Progenitor cell of endocrine pancreas (in vitro differentiated cells): ENCODE measurements around the gene ADAR. TPM values are rescaled to one million over a fixed set of nuclear protein-coding genes. Genes with fewer than 3 reads are reported as not detected.

Experiments used
- DNase-seq: peaks from one replicate; pipeline ENCODE4 v3.0.0; 2021; ENCODE audit warnings: low spot score; ENCODE audit not compliant: unreplicated experiment
- H3K27ac Mint-ChIP-seq: 2 replicates; pipeline ENCODE4 v1.8.0; 2021; ENCODE audit warnings: mild to moderate bottlenecking, moderate library complexity, mixed read lengths
- H3K27me3 Mint-ChIP-seq: 2 replicates; pipeline ENCODE4 v1.8.0; 2021; ENCODE audit warnings: mixed read lengths
- H3K36me3 Mint-ChIP-seq: 2 replicates; pipeline ENCODE4 v1.8.0; 2022; ENCODE audit warnings: mixed read lengths; ENCODE audit not compliant: insufficient read depth
- H3K4me1 Mint-ChIP-seq: 2 replicates; pipeline ENCODE4 v1.8.0; 2021; ENCODE audit warnings: low read depth, mixed read lengths
- H3K4me3 Mint-ChIP-seq: 2 replicates; pipeline ENCODE4 v1.8.0; 2021; ENCODE audit warnings: low read depth, mild to moderate bottlenecking, moderate library complexity, mixed read lengths
- H3K9me3 Mint-ChIP-seq: 2 replicates; pipeline ENCODE4 v1.8.0; 2021; ENCODE audit warnings: low read depth, mixed read lengths
- total RNA-seq: library from RNA; stranded (reverse); gene quantifications from 2 replicates; pipeline ENCODE4 v1.2.1, GENCODE V29; 2021
- TF ChIP-seq, protein P1 (sequence below): fragments of 200-600 bp; sonication (generic); IDR thresholded peaks from one replicate; pipeline ENCODE4 v1.5.0; 2021; ENCODE audit warnings: antibody characterized with exemption, mild to moderate bottlenecking; ENCODE audit not compliant: unreplicated experiment

The ADAR gene
- total RNA-seq, 1 donor from 2014 or later: 179 TPM

DNA sequence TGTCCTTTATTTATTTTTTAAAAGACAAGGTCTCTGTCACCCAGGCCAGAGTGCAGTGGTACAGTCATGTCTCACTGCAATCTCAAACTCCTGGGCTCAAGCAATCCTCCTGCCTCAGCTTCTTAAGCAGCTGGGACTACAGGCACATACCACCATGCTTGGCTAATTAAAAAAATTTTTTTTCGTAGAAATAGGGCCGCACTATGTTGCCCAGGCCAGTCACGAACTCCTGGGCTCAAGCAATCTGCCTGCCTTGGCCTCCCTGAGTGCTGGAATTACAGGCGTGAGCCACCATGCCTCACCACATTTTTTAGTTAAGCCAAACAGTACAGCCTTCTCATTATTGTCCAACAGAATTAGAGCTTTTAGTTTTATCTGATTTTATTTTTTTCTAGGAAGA is 7.4 kb upstream of the ADAR start:
- Mint-ChIP-seq H3K36me3 (no peaks in the 10 kb centered on the region), H3K9me3 (no peaks in the 10 kb centered on the region), H3K4me1 (peaks cover 12% of the 10 kb centered on the region), H3K4me3 (no peak overlapping the region), H3K27me3 (no peaks in the 10 kb centered on the region), H3K27ac (no peak overlapping the region)
- no peak for DNase-seq
- TF ChIP-seq, protein P1, sequence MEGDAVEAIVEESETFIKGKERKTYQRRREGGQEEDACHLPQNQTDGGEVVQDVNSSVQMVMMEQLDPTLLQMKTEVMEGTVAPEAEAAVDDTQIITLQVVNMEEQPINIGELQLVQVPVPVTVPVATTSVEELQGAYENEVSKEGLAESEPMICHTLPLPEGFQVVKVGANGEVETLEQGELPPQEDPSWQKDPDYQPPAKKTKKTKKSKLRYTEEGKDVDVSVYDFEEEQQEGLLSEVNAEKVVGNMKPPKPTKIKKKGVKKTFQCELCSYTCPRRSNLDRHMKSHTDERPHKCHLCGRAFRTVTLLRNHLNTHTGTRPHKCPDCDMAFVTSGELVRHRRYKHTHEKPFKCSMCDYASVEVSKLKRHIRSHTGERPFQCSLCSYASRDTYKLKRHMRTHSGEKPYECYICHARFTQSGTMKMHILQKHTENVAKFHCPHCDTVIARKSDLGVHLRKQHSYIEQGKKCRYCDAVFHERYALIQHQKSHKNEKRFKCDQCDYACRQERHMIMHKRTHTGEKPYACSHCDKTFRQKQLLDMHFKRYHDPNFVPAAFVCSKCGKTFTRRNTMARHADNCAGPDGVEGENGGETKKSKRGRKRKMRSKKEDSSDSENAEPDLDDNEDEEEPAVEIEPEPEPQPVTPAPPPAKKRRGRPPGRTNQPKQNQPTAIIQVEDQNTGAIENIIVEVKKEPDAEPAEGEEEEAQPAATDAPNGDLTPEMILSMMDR: no peak

DNA sequence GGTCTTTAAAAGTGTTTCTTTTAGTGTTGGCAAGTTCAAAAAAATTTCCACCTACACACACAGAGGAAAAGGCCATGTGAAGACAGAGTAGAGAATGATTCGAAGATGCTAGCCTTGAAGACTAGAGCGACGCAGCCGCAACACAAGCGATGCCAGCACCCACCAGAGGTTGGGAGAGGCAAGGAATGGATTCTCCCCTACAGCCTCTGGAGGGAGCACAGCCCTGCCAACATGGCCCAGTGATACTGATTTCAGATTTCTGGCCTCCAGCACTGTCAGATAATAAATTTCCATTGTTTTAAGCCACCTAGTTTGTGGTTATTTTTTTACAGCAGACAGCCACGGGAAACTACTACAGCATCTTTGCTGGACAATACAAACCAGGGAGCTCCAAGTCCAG is 6.9 kb upstream of the ADAR start:
- H3K9me3 Mint-ChIP-seq: no peaks in the 10 kb centered on the region
- no peak for DNase-seq
- peaks cover 12% of the 10 kb centered on the region for H3K4me1 Mint-ChIP-seq
- no peak overlapping the region for H3K27ac Mint-ChIP-seq
- H3K27me3 Mint-ChIP-seq: no peaks in the 10 kb centered on the region
- H3K4me3 Mint-ChIP-seq: no peak overlapping the region
- no peaks in the 10 kb centered on the region for H3K36me3 Mint-ChIP-seq
- TF ChIP-seq, protein P1: no peak

GRCh38 chr1:154614247-154614646 is 6.3 kb upstream of the ADAR start:
- DNase-seq: no peak
- Mint-ChIP-seq H3K4me3 (no peak overlapping the region), H3K27ac (no peak overlapping the region), H3K9me3 (no peaks in the 10 kb centered on the region), H3K36me3 (no peaks in the 10 kb centered on the region), H3K4me1 (peaks cover 14% of the 10 kb centered on the region), H3K27me3 (no peaks in the 10 kb centered on the region)
- TF ChIP-seq, protein P1: no peak

DNA sequence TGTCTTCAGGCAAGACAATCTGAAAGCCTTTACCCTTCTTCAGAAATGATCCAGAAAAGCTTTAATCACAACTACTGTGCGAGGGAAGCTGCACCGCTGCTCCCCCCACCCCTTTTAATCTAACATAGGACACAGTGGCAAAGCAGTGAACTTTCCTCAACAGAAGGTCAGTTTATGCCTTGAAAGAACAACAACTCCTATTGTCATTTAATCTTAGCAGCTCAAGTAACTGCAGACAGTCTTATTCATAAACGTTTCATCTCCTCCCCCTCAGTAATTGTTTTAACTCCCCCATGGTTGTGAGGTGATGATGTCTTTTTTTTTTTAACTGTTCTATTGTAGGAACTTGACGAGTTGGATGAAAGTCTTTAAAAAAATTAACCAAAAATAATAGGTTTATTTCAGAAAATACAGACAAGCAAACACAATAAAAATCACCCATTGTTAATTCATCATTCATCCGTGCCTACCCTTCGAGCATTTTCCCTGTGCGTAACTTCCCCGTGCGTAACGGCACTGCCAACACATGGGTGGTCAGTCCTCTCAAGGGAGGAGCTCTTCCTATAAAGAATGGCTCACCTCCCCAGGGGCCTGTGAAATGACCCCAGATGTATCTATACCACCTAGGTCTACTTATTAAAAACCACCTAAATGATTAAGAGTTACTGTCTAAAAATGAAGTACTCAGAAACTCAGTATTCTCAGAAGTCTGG is 3.3 kb upstream of the ADAR start:
- TF ChIP-seq, protein P1: no peak
- Mint-ChIP-seq H3K4me1 (peaks cover 18% of the 10 kb centered on the region), H3K9me3 (no peaks in the 10 kb centered on the region), H3K27me3 (no peaks in the 10 kb centered on the region), H3K4me3 (no peak overlapping the region), H3K27ac (peak overlapping the region; percentile 72), H3K36me3 (no peaks in the 10 kb centered on the region)
- no peak for DNase-seq

GRCh38 chr1:154609398-154610380 is 1.7 kb upstream of the ADAR start:
- H3K36me3 Mint-ChIP-seq: no peaks in the 10 kb centered on the region

More at GRCh38 chr1:154609398-154610380, 1.7 kb upstream of the ADAR start:
- Mint-ChIP-seq H3K4me1 (peaks cover 15% of the 10 kb centered on the region), H3K27ac (peak overlapping the region; percentile 88), H3K4me3 (peak overlapping the region; percentile 84), H3K9me3 (no peaks in the 10 kb centered on the region), H3K27me3 (no peaks in the 10 kb centered on the region)
- DNase-seq: no peak
- TF ChIP-seq, protein P1: no peak
